Anterior cingulate cortex (tissue), 58 donors: ENCODE results near the gene JPT1.
A peak's percentile ranks its signal among the peaks of the same experiment; 100 is the strongest.

Experiments used
- DNase-seq, 58 donors: peaks; one replicate each; lab custom pipeline; 2025; lab: John Stamatoyannopoulos, UW

The JPT1 gene

GRCh38 chr17:75109407-75110233 lies 44.7 kb downstream of the JPT1 start, which contains the start of gene ARMC7:
TSS of gene ARMC7 (plus strand) at chr17:75109969. CDS start at chr17:75110289, 320 bp downstream.
- peak in 56 of 58 donors; percentile 24 to 94 (median 78) for DNase-seq

DNA sequence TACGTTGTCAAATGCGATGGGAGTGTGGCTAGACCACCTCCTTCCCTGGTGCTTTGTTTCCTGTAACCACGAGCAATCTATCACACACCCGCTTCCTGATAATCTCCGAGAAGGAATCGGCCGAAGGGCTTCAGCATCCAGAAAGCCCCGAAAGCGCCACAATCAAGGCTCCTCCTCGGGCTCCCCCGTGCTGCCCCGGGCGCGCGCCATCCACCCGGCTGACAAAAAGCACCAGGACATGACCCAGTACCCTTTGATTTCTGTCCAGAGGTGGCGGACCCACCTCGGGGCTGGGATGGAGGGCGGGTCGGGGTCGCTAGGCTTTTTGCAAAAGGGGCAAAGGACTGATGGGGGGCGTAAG lies 45.3 kb downstream of the JPT1 start:
- no peak for DNase-seq

GRCh38 chr17:75108193-75108592 lies 46.1 kb downstream of the JPT1 start:
- DNase-seq = no peak

GRCh38 chr17:75105126-75106080 lies 48.9 kb downstream of the JPT1 start:
- peak in 5 of 58 donors; percentile 5 to 23 (median 17) for DNase-seq

DNA sequence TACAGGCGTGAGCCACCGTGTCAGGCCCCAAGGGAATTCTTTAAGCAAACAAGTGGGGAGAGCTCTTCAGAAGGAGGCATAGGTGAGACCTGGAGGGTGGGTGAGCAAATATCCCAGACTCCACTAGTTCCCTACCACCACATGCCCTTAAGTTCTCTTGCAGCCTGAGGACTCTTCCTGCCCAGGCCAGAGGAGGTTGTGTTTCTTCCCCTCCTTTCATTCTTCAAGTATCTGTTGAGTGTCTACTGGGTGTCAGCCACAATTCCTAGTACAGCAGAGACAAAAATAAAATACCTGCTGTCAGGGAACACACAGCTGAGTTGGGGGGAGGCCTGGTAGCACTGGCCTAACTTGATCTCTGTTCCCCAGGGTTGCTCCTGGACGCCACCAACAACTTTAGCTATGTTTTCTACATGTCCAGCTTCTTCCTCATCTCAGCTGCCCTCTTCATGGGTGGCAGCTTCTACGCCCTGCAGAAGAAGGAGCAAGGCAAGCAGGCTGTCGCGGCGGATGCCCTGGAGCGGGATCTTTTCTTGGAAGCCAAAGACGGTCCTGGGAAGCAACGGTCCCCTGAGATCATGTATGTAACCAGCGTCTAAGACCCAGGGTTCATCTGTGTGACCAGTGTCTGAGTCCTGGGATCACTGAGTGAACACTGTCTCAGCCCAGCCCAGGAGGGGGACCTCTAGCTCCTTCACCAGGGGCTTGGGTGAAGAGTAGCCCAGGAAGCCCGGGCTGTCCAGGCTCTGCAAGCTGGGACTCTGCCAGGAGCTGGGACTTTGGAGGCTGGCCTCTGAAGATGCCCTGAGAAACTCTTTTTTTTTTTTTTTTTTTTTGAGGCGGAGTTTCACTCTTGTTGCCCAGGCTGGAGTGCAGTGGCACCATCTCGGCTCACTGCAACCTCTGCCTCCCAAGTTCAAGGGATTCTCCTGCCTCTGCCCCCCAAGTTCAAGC lies 50.4 kb downstream of the JPT1 start:
- no peak for DNase-seq

DNA sequence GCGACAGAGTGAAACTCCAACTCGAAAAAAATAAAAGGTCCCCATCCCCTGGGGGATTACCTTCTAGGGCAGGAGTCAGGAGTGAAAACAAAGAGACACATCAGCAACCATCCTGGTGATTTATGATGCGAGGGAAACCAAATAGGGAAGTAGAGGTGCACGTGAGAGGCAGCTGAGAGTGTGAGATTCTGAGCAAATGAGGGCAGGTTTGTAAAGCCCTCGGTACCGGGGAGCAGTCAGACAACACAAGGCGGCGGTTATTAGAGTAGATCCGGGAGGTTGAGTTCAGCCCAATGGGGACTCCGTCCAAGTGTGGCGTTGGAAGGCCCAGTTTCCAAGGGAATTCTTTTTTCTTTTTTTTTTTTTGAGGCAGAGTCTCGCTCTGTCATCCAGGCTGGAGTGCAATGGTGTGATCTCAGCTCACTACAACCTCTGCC lies 51.9 kb downstream of the JPT1 start:
- no peak for DNase-seq

DNA sequence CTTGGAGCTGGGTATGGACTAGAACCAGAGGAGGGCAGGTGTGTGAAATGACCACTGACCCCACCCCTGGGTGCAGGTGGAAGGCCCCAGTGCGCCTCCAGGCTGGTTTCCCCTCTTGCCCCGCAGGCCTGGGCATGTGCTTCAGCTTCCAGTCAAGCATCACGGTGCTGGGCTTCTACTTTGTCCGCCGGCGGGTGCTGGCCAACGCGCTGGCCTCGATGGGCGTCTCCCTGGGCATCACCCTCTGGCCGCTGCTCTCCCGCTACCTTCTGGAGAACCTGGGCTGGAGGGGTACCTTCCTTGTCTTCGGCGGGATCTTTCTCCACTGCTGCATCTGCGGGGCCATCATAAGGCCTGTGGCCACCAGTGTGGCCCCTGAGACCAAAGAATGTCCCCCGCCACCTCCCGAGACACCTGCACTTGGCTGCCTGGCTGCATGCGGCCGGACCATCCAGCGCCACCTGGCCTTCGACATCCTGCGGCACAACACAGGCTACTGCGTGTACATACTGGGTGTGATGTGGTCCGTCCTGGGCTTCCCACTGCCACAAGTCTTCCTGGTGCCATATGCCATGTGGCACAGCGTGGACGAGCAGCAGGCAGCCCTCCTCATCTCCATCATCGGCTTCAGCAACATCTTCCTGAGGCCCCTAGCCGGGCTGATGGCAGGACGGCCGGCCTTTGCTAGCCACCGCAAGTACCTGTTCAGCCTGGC lies 54.3 kb downstream of the JPT1 start:
- DNase-seq = no peak

- no peak for DNase-seq
Measured at GRCh38 chr17:75098861-75099260, 55.5 kb downstream of the JPT1 start.

GRCh38 chr17:75097865-75098264 lies 56.4 kb downstream of the JPT1 start:
- DNase-seq = no peak

DNA sequence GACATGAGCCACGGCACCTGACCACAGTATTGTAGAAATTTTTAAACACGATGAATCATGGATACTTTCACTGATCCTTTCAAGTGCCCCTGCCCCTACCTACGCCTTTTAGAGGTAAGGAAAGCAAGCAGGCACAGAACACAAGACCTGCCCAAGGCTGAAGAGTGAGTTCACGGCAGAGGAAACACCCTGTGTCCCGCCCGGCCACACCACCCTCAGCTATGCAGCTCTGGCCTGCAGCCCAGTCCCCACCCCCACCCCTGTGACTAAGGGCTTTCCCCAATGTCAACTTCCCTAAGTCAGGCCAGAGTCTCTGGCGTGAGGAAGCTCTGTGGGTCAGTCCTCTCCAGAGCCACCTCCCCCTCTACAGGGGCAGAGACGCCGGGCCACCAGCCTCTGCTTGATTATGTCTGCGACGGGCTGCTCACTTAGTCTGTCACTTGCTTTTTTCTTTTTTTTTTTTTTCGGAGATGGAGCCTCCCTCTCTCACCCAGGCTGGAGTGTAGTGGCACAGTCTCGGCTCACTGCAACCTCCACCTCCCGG lies 58.2 kb downstream of the JPT1 start:
- peak in 8 of 58 donors; percentile 5 to 38 (median 16) for DNase-seq

DNA sequence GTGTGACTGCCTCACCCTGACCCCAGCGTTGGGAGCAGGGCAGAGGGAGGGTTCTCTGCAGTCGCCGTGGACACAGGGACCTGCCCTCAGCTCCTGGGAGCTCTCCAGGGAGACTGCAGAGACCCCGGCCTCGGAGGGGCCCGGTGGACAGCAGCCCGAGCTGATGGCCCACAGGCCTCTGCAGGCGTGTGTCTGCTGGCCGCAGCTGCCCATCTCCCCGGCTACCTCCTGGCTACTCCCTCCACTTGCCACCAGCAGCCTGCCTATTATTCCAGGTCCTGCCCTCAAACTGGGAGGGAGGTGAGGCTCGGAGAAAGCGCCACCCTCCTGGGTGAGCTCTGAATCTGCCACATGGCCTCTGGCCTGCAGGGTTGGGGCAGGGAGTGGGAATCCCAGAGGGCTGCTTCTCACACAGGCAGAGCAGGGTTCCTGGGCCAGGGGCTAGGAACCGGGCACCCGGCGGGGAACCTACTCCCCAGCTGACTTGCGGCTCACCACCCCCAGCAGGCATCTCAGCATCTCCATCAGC lies 59.4 kb downstream of the JPT1 start:
- no peak for DNase-seq

GRCh38 chr17:75093548-75094158 lies 60.7 kb downstream of the JPT1 start:
- DNase-seq = no peak

DNA sequence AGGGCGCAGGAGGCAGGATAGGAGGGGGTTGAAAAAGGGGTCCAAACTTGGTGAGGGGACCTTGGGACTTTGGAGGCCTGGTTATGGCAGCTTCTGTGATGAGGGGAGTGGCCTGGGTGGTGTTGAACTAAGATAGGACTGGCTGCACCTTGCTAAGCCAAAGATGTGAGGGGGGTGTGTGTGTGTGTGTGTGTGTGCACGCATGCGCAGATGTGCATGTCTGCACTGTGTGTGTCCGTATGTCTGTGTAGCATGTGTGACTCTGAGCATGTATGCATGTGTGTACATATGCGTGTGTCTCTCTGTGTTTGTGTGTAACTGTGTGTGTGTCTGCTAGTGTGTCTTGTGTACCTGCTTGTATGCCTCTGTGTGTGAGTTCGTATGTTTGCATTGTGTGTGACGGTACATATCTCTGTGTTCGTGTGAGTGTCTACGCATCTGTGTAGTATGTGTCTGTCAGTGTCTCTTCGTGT lies 62.4 kb downstream of the JPT1 start:
- DNase-seq = no peak

- no peak for DNase-seq
Measured at GRCh38 chr17:75090871-75091854, 63.1 kb downstream of the JPT1 start.

DNA sequence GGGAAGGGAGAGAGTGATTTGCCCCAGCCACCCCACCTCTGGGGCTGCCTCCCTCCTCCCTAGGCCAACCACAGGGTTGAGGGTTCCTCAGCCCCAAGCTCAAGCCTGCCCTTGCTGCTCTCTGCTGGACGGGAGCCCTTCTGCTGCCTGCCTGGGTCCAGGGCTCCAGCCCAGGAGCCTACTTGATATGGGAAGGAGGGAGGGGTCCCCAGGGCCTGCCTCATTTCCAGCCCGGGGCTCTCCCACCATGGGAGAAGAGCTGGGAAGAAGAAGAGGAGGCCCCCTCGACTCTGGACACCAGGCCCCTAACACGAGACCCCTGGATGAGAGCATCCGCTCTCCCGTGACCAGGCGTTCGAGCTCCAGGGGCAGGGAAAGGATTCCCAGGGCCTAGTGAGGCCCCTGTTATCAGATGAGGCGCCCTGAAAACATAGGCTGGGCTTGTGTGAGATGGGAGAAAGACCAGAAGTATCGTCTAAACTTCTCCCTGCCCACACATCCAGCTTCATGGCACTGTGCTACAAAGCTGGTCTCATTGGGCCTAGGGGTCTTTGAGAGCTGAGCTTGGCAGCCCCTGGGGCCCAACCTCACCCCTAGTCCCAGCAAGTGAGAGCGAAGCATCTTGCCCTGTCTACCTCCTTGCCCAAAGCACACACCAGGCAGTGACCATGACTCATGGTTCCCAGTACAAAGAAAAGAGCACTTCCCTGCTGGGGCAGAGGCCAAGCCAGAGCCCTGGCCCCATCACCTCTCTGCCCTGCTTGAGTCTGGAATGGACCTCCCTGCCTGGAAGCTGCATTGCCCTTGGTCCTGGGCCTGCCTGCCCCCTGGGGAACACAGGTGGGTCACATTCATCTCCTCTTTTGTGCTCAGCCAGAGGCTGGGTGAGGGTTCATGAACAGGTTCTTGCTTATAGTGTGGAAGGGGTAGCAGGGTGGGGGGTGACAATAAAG lies 65.6 kb downstream of the JPT1 start:
- no peak for DNase-seq
